ENCODE measurements around the gene PROX1.

GRCh38 chr1:214068979-214069378, 81.2 kb downstream of the PROX1 start:
- TF ChIP-seq CTCF (IDR thresholded peaks at IDR 0.05) = no peak
- no peak for TF ChIP-seq EZH2 (IDR thresholded peaks at IDR 0.05)
- TF ChIP-seq EZH2phosphoT487 (IDR thresholded peaks at IDR 0.05) = no peak

All from neural progenitor cell (in vitro differentiated cells).